Osteocyte (in vitro differentiated cells): ENCODE data around the gene NDUFS3. TPM values are rescaled to one million over a fixed set of nuclear protein-coding genes. Genes with fewer than 3 reads are reported as not detected.

Experiments
- DNase-seq: peaks from one replicate; pipeline ENCODE4 v3.0.0; 2021; ENCODE audit warnings: mixed read lengths; ENCODE audit not compliant: unreplicated experiment; ENCODE audit errors: extremely low spot score
- H3K27ac Mint-ChIP-seq: one replicate; pipeline ENCODE4 v1.8.0; 2021; ENCODE audit warnings: mild to moderate bottlenecking, mixed read lengths; ENCODE audit not compliant: unreplicated experiment
- H3K27me3 Mint-ChIP-seq: one replicate; pipeline ENCODE4 v1.8.0; 2021; ENCODE audit warnings: mixed read lengths; ENCODE audit not compliant: unreplicated experiment
- H3K36me3 Mint-ChIP-seq: one replicate; pipeline ENCODE4 v1.8.0; 2021; ENCODE audit warnings: mixed read lengths; ENCODE audit not compliant: unreplicated experiment
- H3K4me1 Mint-ChIP-seq: one replicate; pipeline ENCODE4 v1.8.0; 2021; ENCODE audit warnings: mixed read lengths; ENCODE audit not compliant: unreplicated experiment
- H3K4me3 Mint-ChIP-seq: one replicate; pipeline ENCODE4 v1.8.0; 2021; ENCODE audit warnings: mild to moderate bottlenecking, moderate library complexity, mixed read lengths; ENCODE audit not compliant: unreplicated experiment
- H3K9me3 Mint-ChIP-seq: one replicate; pipeline ENCODE4 v1.8.0; 2021; ENCODE audit warnings: mixed read lengths; ENCODE audit not compliant: unreplicated experiment
- CTCF ChIP-seq: fragments of 200-600 bp; sonication (generic); IDR thresholded peaks from 2 replicates; pipeline ENCODE4 v1.5.0; 2021; ENCODE audit warnings: antibody characterized with exemption, mild to moderate bottlenecking, moderate library complexity
- total RNA-seq: library from RNA; stranded (reverse); gene quantifications from 2 replicates; pipeline ENCODE4 v1.2.1, GENCODE V29; 2021

Gene NDUFS3
- total RNA-seq, 1 donor from 2014 or later: 105 TPM

GRCh38 chr11:47595029-47595428 lies 16.2 kb downstream of the NDUFS3 start:
- DNase-seq: no peak
- peak overlapping the region; percentile 48 for H3K4me3 Mint-ChIP-seq

GRCh38 chr11:47595967-47596366 lies 17.1 kb downstream of the NDUFS3 start:
- TF ChIP-seq CTCF: no peak
- H3K4me3 Mint-ChIP-seq: no peak overlapping the region

More at GRCh38 chr11:47595029-47595428, 16.2 kb downstream of the NDUFS3 start:
- TF ChIP-seq CTCF: no peak
- Mint-ChIP-seq H3K27me3 (peaks cover 26% of the 10 kb centered on the region), H3K27ac (no peak overlapping the region), H3K4me1 (peaks cover 13% of the 10 kb centered on the region), H3K36me3 (no peaks in the 10 kb centered on the region), H3K9me3 (no peaks in the 10 kb centered on the region)

GRCh38 chr11:47599902-47600301 lies 21.0 kb downstream of the NDUFS3 start:
- Mint-ChIP-seq H3K4me3 (no peak overlapping the region), H3K27me3 (peaks cover 9% of the 10 kb centered on the region), H3K36me3 (no peaks in the 10 kb centered on the region), H3K9me3 (no peaks in the 10 kb centered on the region), H3K4me1 (peaks cover 4% of the 10 kb centered on the region), H3K27ac (no peak overlapping the region)
- TF ChIP-seq CTCF: no peak
- no peak for DNase-seq

More at GRCh38 chr11:47595967-47596366, 17.1 kb downstream of the NDUFS3 start:
- Mint-ChIP-seq H3K9me3 (no peaks in the 10 kb centered on the region), H3K4me1 (peaks cover 13% of the 10 kb centered on the region), H3K36me3 (no peaks in the 10 kb centered on the region), H3K27ac (no peak overlapping the region), H3K27me3 (peaks cover 26% of the 10 kb centered on the region)
- DNase-seq: no peak

GRCh38 chr11:47603295-47603694 lies 24.4 kb downstream of the NDUFS3 start:
- DNase-seq: no peak
- Mint-ChIP-seq H3K4me3 (no peak overlapping the region), H3K27ac (no peak overlapping the region), H3K36me3 (peaks cover 3% of the 10 kb centered on the region), H3K27me3 (no peaks in the 10 kb centered on the region), H3K9me3 (no peaks in the 10 kb centered on the region), H3K4me1 (peaks cover 23% of the 10 kb centered on the region)
- TF ChIP-seq CTCF: no peak

DNA sequence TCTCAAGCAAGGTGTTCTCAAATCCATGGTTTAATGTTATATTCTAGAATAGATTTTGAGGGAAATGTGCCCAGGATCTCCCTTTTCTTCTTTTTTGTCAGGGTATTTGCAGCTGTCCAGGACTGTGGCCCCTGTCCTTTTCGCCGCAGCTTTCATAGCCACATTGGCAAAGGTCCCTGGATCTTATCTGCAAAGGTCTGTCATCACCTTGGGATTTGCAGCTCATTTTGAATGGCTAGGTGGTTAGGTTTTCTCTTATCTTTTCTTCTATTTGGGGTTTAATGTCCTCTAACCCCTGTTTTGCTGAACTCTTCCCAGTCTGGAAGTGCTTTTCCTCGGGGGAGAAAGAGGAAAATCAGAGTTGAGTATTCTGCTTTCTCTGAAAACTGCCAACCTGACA lies 27.0 kb downstream of the NDUFS3 start:
- Mint-ChIP-seq H3K27ac (no peak overlapping the region), H3K4me1 (peaks cover 21% of the 10 kb centered on the region), H3K27me3 (no peaks in the 10 kb centered on the region), H3K36me3 (peaks cover 5% of the 10 kb centered on the region), H3K9me3 (no peaks in the 10 kb centered on the region), H3K4me3 (no peak overlapping the region)
- no peak for TF ChIP-seq CTCF
- DNase-seq: no peak
